Stimulated activated CD4-positive, alpha-beta T cell treated with anti-CD3 and anti-CD28 coated beads, Interleukin-15, amount 100 ng/mL, for 48 hours (primary cell): Measurements from ENCODE around the gene ACTA1.
A peak's percentile ranks its signal among the peaks of the same experiment; 100 is the strongest.
"Not testable (repeated sequence)": the region's sequence is repeated elsewhere in the genome, so short reads cannot be mapped to it uniquely, and the experiment has no call there.

Source experiments
- DNase-seq, 2 donors: peaks; one replicate each; pipeline ENCODE4 v3.0.0-alpha.2; 2020; ENCODE audit warnings: low read depth in 2 of 2

The ACTA1 gene

GRCh38 chr1:229440851-229441537 is 7.1 kb upstream of the ACTA1 start:
- DNase-seq = no peak

DNA sequence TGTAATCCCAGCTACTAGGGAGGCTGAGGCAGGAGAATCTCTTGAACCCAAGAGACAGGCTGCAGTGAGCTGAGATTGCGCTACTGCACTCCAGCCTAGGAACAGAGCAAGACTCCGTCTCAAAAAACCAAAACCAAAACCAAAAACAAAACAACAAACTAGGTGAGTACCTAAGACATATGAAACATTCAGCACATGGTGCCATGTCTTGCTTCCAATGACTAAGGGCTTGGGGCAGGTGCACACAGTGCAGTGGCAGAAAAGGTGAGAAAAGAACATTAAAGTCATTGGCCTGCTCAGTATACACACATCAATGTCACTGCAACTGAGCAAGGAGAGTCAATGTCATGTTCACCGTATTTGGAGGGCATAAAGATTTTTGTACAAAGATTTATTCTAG is 4.1 kb upstream of the ACTA1 start:
- no peak for DNase-seq

- DNase-seq = no peak
Measured at GRCh38 chr1:229437443-229437842, 3.5 kb upstream of the ACTA1 start.

- no peak for DNase-seq
Measured at GRCh38 chr1:229436201-229436600, 2.3 kb upstream of the ACTA1 start.

- no peak for DNase-seq
Measured at GRCh38 chr1:229434641-229435051, 752 bp upstream of the ACTA1 start.

DNA sequence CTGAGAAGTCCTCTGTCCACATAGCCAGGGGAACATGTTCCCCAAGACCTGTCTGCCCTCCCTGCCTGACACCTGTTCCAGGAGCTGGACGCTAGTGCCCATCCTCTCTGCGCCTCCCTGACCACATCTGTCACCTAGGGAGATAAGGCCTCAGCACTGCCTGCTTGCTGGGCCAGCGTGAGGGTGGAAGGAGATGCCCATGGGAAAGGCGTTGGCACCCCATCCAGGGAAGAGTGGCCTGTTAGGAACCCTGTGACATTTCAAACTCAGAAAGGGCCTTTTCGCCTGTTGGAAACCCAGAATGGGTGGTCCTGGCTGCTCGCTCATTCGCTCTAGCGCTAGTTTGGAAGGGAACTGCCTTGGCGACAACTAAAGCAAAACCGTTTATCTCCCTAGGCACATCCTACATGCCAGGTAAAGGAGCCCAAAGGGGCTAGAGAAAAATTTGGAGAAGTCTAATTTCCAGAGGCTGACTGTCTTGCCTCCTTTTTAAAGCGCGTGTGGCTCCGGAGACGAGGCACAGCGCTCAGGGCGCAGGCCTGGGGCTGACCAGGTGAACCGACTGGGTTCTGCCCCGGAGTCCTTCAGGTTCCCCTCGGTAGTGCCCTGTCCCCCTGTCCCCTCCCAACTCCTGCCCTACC is 410 bp downstream of the ACTA1 start:
- DNase-seq = no peak

- DNase-seq = no peak
Measured at GRCh38 chr1:229432905-229433304, 989 bp downstream of the ACTA1 start.

DNA sequence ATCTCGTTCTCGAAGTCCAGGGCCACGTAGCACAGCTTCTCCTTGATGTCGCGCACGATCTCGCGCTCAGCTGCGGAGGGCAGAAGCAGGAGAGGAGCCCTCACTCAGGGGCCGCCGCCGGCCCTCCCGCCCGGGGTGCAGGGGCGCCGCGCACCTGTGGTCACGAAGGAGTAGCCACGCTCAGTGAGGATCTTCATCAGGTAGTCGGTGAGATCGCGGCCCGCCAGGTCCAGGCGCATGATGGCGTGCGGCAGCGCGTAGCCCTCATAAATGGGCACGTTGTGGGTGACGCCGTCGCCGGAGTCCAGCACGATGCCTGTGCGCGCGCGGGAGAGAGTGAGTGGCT is 1.8 kb downstream of the ACTA1 start:
- DNase-seq = no peak

DNA sequence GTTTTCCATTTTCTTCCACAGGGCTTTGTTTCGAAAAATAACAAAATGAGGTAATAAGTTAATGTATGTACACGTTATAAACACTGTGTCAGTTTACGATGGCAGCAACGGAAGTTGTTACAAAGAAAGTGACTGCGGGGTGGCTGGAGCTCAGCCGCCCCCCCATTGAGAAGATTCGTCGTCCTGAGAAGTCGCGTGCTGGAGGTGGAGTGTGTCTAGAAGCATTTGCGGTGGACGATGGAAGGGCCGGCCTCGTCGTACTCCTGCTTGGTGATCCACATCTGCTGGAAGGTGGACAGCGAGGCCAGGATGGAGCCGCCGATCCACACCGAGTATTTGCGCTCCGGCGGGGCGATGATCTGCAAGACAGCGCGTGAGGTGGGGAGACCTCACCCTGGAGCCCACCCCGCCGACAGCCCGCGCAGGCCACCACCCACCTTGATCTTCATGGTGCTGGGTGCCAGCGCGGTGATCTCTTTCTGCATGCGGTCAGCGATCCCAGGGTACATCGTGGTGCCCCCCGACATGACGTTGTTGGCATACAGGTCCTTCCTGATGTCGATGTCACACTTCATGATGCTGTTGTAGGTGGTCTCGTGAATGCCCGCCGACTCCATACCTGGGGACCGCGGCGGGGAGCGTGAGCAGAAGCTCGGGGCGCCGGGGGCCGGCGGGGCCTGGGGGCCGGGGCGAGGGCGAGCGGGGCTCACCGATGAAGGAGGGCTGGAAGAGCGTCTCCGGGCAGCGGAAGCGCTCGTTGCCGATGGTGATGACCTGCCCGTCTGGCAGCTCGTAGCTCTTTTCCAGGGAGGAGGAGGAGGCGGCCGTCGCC is 2.4 kb downstream of the ACTA1 start:
- no peak for DNase-seq

DNA sequence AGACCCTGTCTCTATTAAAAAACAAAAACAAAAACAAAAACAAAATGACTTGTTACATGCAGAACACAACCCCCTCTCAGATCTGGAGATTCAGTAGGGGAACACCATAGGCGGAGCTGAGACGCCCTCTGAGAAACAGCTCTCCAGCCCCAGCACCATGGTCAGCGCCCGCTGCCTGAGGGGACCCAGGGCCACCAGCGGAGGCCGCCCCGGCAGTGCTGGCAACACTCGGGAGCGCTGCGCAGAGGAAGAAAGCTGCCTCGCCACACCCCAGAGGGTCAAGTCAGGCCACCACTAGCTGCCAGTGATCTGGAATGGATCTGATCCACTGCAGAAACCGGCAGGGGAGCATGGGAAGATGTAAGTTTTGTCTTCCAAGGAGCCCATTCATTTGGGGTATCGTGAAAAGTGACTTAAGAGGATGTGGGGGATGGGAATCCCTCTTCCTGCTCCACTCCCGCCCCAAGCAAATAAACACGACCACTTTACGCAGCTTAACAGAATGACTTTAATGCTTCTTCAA is 3.1 kb downstream of the ACTA1 start:
- DNase-seq = peak in 1 of 2 donors; percentile 30

DNA sequence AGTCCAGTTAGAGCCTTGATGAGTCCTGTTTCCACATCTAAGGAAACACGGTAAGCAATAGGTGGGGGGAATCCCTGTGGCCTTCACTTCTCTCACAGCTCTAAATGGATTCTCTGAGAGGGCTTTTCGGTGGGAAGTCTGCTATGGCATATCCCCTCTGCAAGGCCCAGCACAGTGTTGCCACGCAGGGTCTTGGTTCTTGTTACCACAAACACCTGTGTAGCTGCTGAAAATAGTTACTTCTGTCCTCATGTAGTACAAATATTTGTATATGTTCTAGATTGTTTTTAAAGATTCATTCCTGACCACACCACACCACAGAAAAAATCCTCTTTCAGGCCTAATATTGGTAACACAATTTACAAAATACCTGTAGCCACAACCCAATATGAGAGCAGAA is 5.6 kb downstream of the ACTA1 start:
- DNase-seq = no peak

GRCh38 chr1:229427572-229427971 is 6.3 kb downstream of the ACTA1 start:
- DNase-seq = no peak

DNA sequence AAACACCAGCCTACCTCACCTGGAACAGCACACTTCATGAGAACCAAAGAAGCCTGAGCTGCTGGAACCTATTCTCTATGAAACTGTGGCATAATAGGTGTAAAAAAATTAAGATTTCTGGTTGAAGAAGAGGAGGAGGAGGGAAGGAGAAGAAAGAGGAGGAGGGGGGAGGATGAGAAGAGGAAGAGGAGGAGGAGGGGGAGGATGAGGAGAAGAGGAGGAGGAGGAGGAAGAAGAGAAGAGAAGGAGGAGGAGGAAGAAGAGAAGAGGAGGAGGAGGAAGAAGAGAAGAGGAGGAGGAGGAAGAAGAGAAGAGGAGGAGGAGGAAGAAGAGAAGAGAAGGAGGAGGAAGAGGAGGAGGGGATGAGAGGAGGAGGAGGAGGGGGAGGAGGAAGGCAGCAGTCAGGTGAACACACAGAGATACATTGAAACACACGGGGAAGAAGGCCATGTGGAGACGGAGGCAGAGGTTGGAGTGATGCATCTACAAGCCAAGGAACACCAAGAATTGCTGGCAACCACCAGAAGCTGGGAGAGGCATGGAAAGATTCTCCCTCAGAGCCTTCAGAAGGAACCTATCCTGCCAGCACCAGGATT is 8.2 kb downstream of the ACTA1 start:
- DNase-seq = no peak

DNA sequence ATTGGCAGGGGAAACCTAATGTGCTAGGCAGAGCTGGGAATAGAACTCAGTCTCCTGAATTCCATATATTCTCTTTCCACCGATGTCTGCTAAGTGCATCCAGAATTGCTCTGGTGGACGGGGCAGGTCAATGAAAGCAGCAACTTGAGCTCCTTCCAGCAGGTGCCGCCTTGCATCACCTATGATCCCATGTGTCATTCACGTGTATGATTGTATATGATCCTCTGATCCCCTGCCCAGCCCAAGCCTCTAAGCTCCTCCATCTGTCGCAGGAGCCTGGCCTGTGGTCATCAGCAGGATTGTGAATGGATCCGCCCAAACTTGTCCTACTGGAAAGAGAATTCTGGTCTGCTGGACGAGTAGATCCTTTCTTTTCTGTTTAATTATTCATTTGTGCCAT is 13.1 kb downstream of the ACTA1 start:
- DNase-seq = no peak

- no peak for DNase-seq
Measured at GRCh38 chr1:229420224-229420623, 13.7 kb downstream of the ACTA1 start.

- DNase-seq = not testable (repeated sequence)
Measured at GRCh38 chr1:229418586-229418985, 15.3 kb downstream of the ACTA1 start.

DNA sequence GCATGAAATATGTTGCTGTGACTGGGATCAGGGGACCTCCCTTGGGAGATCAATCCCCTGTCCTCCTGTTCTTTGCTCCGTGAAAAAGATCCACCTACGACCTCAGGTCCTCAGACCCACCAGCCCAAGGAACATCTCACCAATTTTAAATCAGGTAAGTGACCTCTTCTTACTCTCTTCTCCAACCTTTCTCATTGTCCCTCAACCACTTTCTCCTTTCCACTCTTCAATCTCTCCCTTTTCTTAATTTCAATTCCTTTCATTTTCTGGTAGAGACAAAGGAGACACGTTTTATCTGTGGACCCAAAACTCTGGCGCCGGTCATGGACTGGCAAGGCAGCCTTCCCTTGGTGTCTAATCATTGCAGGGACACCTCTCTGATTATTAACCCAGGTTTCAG is 21.1 kb downstream of the ACTA1 start:
- DNase-seq = not testable (repeated sequence)

- DNase-seq = no peak
Measured at GRCh38 chr1:229412056-229412455, 21.8 kb downstream of the ACTA1 start.

- no peak for DNase-seq
Measured at GRCh38 chr1:229411434-229412055, 22.3 kb downstream of the ACTA1 start.

GRCh38 chr1:229410692-229411433 is 23.0 kb downstream of the ACTA1 start:
- DNase-seq = no peak

- no peak for DNase-seq
Measured at GRCh38 chr1:229410370-229410691, 23.6 kb downstream of the ACTA1 start.
